Heart right ventricle (tissue), 16 donors: Measurements from ENCODE around the gene APPL2. TPM values are rescaled to one million over a fixed set of nuclear protein-coding genes. Genes with fewer than 3 reads are reported as not detected.
"Not testable (repeated sequence)": the region's sequence is repeated elsewhere in the genome, so short reads cannot be mapped to it uniquely, and the experiment has no call there.

Source experiments
- ATAC-seq, 8 donors: fragments of 200-7000 bp; cut with Tn5 transposase; one replicate each; pipeline ENCODE4 v1.9.1; 2020; ENCODE audit warnings: mild to moderate bottlenecking in 8 of 8, moderate library complexity in 8 of 8, moderate number of reproducible peaks in 1 of 8
- DNase-seq, 2 donors: peaks; one replicate each; pipeline ENCODE4 v3.0.0-alpha.2; 2020
- H3K27ac ChIP-seq, 10 donors: fragments of 200-600 bp; sonication (generic) in 2 of 10; one replicate each; pipeline versions ENCODE4 v1.5.0 to v1.8.0; 2020 to 2022; ENCODE audit warnings: mild to moderate bottlenecking in 3 of 10
- H3K27me3 ChIP-seq, 7 donors: fragments of 200-600 bp; one replicate each; pipeline ENCODE4 v1.8.0; 2021 to 2022; ENCODE audit warnings: mild to moderate bottlenecking in 2 of 7
- H3K36me3 ChIP-seq, 9 donors: fragments of 200-600 bp; sonication (generic) in 1 of 9; one replicate each; pipeline versions ENCODE4 v1.5.0 to v1.8.0; 2020 to 2022; ENCODE audit warnings: mild to moderate bottlenecking in 2 of 9
- H3K4me1 ChIP-seq, 9 donors: fragments of 200-600 bp; sonication (generic) in 1 of 9; one replicate each; pipeline versions ENCODE4 v1.5.0 to v1.8.0; 2020 to 2022; ENCODE audit warnings: mild to moderate bottlenecking in 4 of 9
- H3K4me3 ChIP-seq, 10 donors: fragments of 200-600 bp; sonication (generic) in 2 of 10; one replicate each; pipeline versions ENCODE4 v1.5.0 to v1.8.0; 2020 to 2022; ENCODE audit warnings: mild to moderate bottlenecking in 7 of 10, moderate library complexity in 2 of 10
- H3K9me3 ChIP-seq, 11 donors: fragments of 200-600 bp in 10 of 11; sonication (generic) in 2 of 11; one replicate each; pipeline versions ENCODE4 v1.5.0 to v1.8.0; 2013 to 2022; ENCODE audit warnings: mild to moderate bottlenecking in 2 of 11, control low read depth in 1 of 11, moderate library complexity in 1 of 11
- WGBS, 2 donors: extraction: QIAGEN DNeasy Blood & Tissue Kit; methylation state at CpG; one replicate each; pipeline ENCODE4 v1.1.7; 2013; ENCODE audit warnings: inconsistent platforms in 1 of 2; 5-methylcytosine and 5-hydroxymethylcytosine counted together
- intact Hi-C, 10 donors: fragments of 100-400 bp; cut with DNase I; formaldehyde crosslinking; loops; one replicate each; pipeline versions ENCODE4 v1.11.1 to v1.14.2; 2022
- polyA plus RNA-seq, 2 donors: library from polyadenylated mRNA; stranded (reverse); fragments of 200-250 nt; gene quantifications; one replicate each; pipeline ENCODE4 v1.2.3, GENCODE V29; 2013
- total RNA-seq, 10 donors: library from RNA; stranded (reverse); fragmentation: NEBNext Ultra II Directional in 3 of 10; extraction: Animal tissue kit (Norgen Biotek cat#: 25700) in 3 of 10; gene quantifications; one replicate each; pipeline versions ENCODE4 v1.2.1 to v1.2.4, GENCODE V29; 2021 to 2023
- TF ChIP-seq, protein P1 (sequence below), 9 donors: fragments of 200-600 bp; sonication (generic) in 2 of 9; IDR thresholded peaks; one replicate each; pipeline versions ENCODE4 v1.5.0 to v1.8.0; 2021 to 2022; ENCODE audit warnings: antibody characterized with exemption in 9 of 9, mild to moderate bottlenecking in 5 of 9, moderate library complexity in 1 of 9
- donor health status: Arrhythmogenic right ventricular cardiomyopathy.
- donor health status: ischemic (EF 13 %, LVEDD 7.1; RV severe dilation, severe dysfunction).
- donor health status: healthy with polysubstance abuse.
- donor health status: DM: no; HTN: yes; CAD: no.
- donor health status: DM: no; HTN: no; CAD: no.
- donor health status: ischemic (EF 25% LVEDD 6.9; RV normal size, moderate dysfunction).
- donor health status: ischemic (EF 25% LVEDD 5.7; RV mildly dilated, moderate dysfunction).
- donor health status: healthy.
- donor health status: DM: yes; HTN: yes; CAD: no.
- donor health status: Ischemic cardiomyopathy.
- donor health status: ischemic (EF 35%, LVEDD 5.7; RV mildly dilated, moderate dysfunction).
- donor health status: nonischemic (EF 11% LVEDD 7.7; RV severe dilation, severe dysfunction).
- donor health status: DM: yes; HTN: yes; CAD: no.
- donor health status: PGD.
- donor health status: ischemic (EF 29% LVEDD 5.4; RV normal size, mild dysfunction).
- donor health status: nonischemic (EF 23%, LVEDD 6.1; RV moderate dilation, normal function).

The APPL2 gene
- total and polyA plus RNA-seq, 12 donors: 8.4 to 28.9 (median 19.0) TPM

DNA sequence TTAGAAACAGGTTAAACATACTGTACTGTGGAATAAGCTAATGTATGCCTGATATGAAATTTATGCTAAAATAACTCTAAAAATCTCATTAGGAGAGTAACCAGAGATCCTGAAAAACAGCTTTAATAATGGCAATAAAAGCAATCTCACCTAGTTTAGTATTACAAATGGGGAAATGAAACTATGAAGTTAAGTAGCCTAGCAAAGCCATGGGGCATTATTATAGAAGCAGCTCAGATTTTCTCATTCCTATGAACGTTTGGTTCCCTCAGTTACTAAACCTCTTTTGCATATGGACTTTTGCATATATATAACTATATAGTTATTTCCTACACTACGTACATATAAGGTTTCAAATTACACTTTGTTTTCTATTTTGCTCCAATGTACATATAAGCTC lies 25.0 kb upstream of the APPL2 start:
- Histone ChIP-seq H3K27ac (no peak overlapping the region), H3K4me3 (no peak overlapping the region), H3K9me3 (no peaks in the 10 kb centered on the region), H3K27me3 (peaks cover 0 to 14% (median 0%) of the 10 kb centered on the region in 7 donors), H3K36me3 (no peaks in the 10 kb centered on the region), H3K4me1 (no peaks in the 10 kb centered on the region)
- WGBS, 2 donors: 62 to 73% methylated on average over 2 of the region's 2 CpGs
- DNase-seq (no peak), ATAC-seq (no peak)
- intact Hi-C loops: no loop called here
- TF ChIP-seq, protein P1, sequence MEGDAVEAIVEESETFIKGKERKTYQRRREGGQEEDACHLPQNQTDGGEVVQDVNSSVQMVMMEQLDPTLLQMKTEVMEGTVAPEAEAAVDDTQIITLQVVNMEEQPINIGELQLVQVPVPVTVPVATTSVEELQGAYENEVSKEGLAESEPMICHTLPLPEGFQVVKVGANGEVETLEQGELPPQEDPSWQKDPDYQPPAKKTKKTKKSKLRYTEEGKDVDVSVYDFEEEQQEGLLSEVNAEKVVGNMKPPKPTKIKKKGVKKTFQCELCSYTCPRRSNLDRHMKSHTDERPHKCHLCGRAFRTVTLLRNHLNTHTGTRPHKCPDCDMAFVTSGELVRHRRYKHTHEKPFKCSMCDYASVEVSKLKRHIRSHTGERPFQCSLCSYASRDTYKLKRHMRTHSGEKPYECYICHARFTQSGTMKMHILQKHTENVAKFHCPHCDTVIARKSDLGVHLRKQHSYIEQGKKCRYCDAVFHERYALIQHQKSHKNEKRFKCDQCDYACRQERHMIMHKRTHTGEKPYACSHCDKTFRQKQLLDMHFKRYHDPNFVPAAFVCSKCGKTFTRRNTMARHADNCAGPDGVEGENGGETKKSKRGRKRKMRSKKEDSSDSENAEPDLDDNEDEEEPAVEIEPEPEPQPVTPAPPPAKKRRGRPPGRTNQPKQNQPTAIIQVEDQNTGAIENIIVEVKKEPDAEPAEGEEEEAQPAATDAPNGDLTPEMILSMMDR (IDR thresholded peaks at IDR 0.05): no peak

- DNase-seq (no peak), ATAC-seq (no peak)
- no peak overlapping the region for H3K27ac ChIP-seq
- peaks cover 0 to 14% (median 0%) of the 10 kb centered on the region in 7 donors for H3K27me3 ChIP-seq
- no peaks in the 10 kb centered on the region for H3K4me1 ChIP-seq
- no peaks in the 10 kb centered on the region for H3K9me3 ChIP-seq
- no peak overlapping the region for H3K4me3 ChIP-seq
- WGBS, 2 donors: 63 to 78% methylated on average over 3 of the region's 3 CpGs
- H3K36me3 ChIP-seq: no peaks in the 10 kb centered on the region
- TF ChIP-seq, protein P1 (IDR thresholded peaks at IDR 0.05): no peak
- intact Hi-C loops: no loop called here
These were observed 23.3 kb upstream of the APPL2 start for GRCh38 chr12:105259226-105259625.

DNA sequence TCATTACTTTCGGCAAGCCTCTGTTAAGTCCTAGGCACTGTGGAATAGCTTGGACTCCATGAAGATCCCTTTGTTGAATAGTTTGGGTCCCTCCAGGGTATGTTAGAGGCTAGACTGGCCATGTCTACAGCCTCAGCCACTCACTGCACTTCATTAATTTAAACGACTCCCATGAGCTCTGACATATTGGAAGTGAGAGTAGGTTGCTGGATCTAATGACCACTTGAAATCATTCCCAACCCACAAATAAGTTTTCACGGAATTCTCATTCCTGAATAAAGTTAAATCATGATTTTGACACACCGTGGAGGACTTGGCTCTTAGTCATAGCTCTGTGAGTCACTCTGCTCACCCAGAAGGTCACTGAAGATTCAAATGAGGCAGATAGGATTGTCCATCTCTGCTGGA lies 21.4 kb upstream of the APPL2 start:
- H3K4me1 ChIP-seq: no peaks in the 10 kb centered on the region
- no peaks in the 10 kb centered on the region for H3K9me3 ChIP-seq
- DNase-seq: no peak
- H3K27me3 ChIP-seq: peaks cover 0 to 8% (median 0%) of the 10 kb centered on the region in 7 donors
- TF ChIP-seq, protein P1 (IDR thresholded peaks at IDR 0.05): no peak
- H3K27ac ChIP-seq: no peak overlapping the region
- ATAC-seq: no peak
- H3K4me3 ChIP-seq: no peak overlapping the region
- 72 to 76% methylated on average over 4 of the region's 4 CpGs for WGBS, 2 donors
- H3K36me3 ChIP-seq: no peaks in the 10 kb centered on the region
- intact Hi-C loops: no loop called here

- no peak for DNase-seq
- 92 to 95% methylated on average over 3 of the region's 3 CpGs for WGBS, 2 donors
- intact Hi-C loops: no loop called here
- H3K4me3 ChIP-seq: no peak overlapping the region
- TF ChIP-seq, protein P1 (IDR thresholded peaks at IDR 0.05): no peak
- H3K4me1 ChIP-seq: no peaks in the 10 kb centered on the region
- peaks cover 0 to 8% (median 0%) of the 10 kb centered on the region in 7 donors for H3K27me3 ChIP-seq
- no peaks in the 10 kb centered on the region for H3K9me3 ChIP-seq
- H3K36me3 ChIP-seq: no peaks in the 10 kb centered on the region
- ATAC-seq: no peak
- no peak overlapping the region for H3K27ac ChIP-seq
These were observed 20.9 kb upstream of the APPL2 start for GRCh38 chr12:105256921-105257320.

DNA sequence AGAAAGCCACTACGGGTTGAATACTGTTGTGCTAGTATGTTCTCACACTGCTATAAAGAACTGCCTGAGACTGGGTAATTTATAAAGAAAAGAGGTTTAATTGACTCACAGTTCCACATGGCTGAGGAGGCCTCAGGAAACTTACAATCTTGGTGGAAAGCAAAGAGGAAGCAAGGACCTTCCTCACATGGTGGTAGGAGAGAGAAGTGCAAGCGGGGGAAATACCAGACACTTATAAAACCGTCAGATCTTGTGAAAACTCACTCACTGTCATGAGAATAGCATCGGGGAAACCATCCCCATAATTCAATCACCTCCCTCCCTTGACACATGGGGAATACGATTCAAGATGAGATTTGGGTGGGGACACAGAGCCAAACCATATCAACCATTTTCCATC lies 20.5 kb upstream of the APPL2 start:
- H3K4me3 ChIP-seq, H3K9me3 ChIP-seq, H3K27ac ChIP-seq, intact Hi-C loops, H3K36me3 ChIP-seq, ATAC-seq, H3K4me1 ChIP-seq, DNase-seq, H3K27me3 ChIP-seq: not testable (repeated sequence)
- WGBS, 2 donors: 83 to 88% methylated on average over 5 of the region's 5 CpGs
